Activated T-cell treated with anti-CD3 and anti-CD28 coated beads, Interleukin-2, amount 50 U/mL, for 4 hours (primary cell): ENCODE data around the gene NCAN. TPM values are rescaled to one million over a fixed set of nuclear protein-coding genes. Genes with fewer than 3 reads are reported as not detected.

ENCODE experiments used
- ATAC-seq, 2 donors: fragments of 200-7000 bp; cut with Tn5 transposase; one replicate each; pipeline ENCODE4 v1.10.0; 2021
- DNase-seq: peaks from one replicate; pipeline ENCODE4 v3.0.0-alpha.2; 2020
- H3K27me3 Mint-ChIP-seq: one replicate; pipeline ENCODE4 v1.8.0; 2021; ENCODE audit warnings: low read depth, mixed read lengths
- H3K36me3 Mint-ChIP-seq: one replicate; pipeline ENCODE4 v1.8.0; 2022; ENCODE audit warnings: mixed read lengths; ENCODE audit not compliant: insufficient read depth
- H3K4me1 Mint-ChIP-seq: one replicate; pipeline ENCODE4 v1.8.0; 2021; ENCODE audit warnings: low read depth, mixed read lengths
- H3K4me3 Mint-ChIP-seq: one replicate; pipeline ENCODE4 v1.8.0; 2021; ENCODE audit warnings: mild to moderate bottlenecking, moderate library complexity, mixed read lengths
- H3K9me3 Mint-ChIP-seq: one replicate; pipeline ENCODE4 v1.8.0; 2021; ENCODE audit warnings: mixed read lengths
- total RNA-seq, 3 donors: library from RNA; stranded (reverse); gene quantifications; one replicate each; pipeline ENCODE4 v1.2.1, GENCODE V29; 2021

NCAN gene
- total RNA-seq, 3 donors from 2014 or later, result 0.05 to 0.08 TPM; not detected in 1

DNA sequence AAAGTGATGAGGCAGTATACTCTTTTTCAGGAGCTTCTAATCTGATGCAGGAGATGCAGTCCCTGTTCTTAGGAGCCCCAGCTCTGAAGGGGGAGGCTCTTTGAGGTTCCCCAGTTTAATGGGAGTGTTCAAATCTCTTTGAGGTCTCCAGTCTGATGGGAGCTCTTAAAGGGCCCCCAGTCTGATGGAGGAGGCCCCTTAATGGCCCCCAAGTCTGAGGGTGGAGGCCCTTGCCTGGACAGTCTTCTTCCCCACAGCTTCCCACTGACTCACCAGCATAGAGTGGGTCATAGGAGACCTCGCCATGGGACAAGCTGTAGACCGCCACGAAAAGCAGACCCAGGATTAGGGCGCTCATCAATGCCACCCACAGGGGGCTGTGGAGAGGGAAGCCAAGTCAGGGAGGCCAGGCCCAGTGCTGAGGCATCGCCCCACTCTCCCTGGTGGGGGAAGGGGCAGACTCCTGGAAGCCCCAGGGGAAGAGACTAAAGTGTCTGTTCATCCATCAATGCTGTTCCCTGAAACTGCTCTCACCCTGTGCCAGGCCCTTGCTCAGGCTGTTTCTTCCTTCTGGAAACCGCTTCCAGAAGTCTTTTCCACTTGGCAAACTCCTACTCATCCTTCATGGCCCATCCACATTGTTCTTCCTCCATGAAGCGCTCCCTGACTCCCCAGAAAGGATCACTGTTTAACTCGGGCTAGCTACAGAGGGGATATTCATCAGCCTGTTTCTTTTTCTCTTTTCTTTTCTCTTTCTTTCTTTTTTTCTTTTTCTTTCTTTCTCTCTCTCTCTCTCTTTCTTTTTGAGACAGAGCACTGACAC is 59.2 kb downstream of the NCAN start:
- no peak for ATAC-seq
- Mint-ChIP-seq H3K4me1 (peaks cover 10% of the 10 kb centered on the region), H3K9me3 (no peaks in the 10 kb centered on the region), H3K4me3 (no peak overlapping the region), H3K36me3 (no peaks in the 10 kb centered on the region), H3K27me3 (peaks cover 14% of the 10 kb centered on the region)
- DNase-seq, result no peak

- DNase-seq, result no peak
- H3K36me3 Mint-ChIP-seq, result peaks cover 8% of the 10 kb centered on the region
- H3K27me3 Mint-ChIP-seq, result peaks cover 14% of the 10 kb centered on the region
These were observed 60.3 kb downstream of the NCAN start for GRCh38 chr19:19271828-19272599.

DNA sequence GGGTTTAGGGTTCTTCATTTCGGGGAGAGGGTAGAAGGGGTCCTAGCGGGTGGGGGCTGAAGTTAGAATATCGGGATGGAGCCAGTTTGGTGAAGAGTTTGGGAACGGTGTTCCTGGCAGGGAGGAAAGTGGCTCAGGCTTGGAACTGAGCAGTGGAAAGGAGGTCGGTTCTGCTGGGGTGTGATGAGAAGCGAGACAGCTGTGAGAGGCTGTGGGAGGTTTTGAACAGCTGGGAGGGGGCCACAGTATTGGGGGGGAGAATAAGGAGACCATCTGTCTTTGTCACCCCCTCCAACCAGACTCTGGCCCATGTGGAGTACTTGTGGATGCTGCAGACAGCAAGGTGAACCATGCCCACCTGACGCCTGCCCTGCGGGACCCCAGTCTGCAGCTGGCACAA is 62.4 kb downstream of the NCAN start:
- peaks cover 14% of the 10 kb centered on the region for H3K27me3 Mint-ChIP-seq
- H3K4me3 Mint-ChIP-seq, result no peak overlapping the region
- DNase-seq (no peak), ATAC-seq (no peak)
- peaks cover 16% of the 10 kb centered on the region for H3K36me3 Mint-ChIP-seq
- peaks cover 10% of the 10 kb centered on the region for H3K4me1 Mint-ChIP-seq
- H3K9me3 Mint-ChIP-seq, result no peaks in the 10 kb centered on the region

More at GRCh38 chr19:19271828-19272599, 60.3 kb downstream of the NCAN start:
- no peaks in the 10 kb centered on the region for H3K9me3 Mint-ChIP-seq
- no peak for ATAC-seq
- H3K4me1 Mint-ChIP-seq, result peaks cover 10% of the 10 kb centered on the region
- H3K4me3 Mint-ChIP-seq, result no peak overlapping the region

DNA sequence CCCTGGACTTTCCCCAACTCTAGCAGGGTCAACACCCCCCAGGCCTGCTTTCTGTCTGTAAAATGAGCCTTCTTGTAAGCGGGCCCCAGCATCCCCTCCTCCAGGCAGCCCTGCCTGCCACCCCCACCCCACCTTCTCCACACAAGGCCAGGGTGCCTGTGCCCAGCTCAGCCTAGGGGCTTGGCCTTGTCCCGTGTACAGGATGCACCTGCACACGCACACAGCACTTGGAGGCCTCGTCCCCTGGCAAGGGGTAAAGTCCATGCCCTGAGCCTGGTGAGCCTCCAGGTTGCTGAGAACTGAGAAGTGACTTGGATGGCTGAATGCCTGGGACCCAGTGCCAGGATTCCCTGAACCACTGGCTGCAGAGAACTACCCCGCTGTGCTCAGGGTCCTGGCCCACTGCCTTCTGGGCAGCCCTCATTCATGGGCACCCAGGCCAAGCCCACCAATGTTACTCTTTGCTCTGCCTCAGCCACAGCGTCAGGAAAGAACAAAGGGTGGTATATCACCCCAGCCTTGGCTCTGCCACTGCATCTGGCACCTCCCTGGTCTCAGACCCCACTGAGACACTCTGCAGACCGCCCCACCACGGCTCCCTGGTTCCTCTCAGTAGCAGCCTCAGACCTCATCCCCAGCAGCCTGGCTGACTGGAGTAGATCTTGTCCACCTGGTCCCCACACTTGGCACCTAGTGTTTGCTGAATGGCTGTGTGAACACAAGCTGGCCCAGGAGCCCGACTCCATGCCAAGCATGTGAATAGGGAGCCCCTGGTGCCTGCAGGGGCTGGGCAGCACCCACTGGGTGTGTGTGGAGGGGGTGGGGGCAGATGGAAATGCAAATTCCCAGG is 63.2 kb downstream of the NCAN start:
- no peak for DNase-seq
- H3K9me3 Mint-ChIP-seq, result no peaks in the 10 kb centered on the region
- H3K4me3 Mint-ChIP-seq, result no peak overlapping the region
- H3K27me3 Mint-ChIP-seq, result peaks cover 14% of the 10 kb centered on the region
- peaks cover 19% of the 10 kb centered on the region for H3K36me3 Mint-ChIP-seq
- ATAC-seq, result no peak
- peaks cover 10% of the 10 kb centered on the region for H3K4me1 Mint-ChIP-seq

DNA sequence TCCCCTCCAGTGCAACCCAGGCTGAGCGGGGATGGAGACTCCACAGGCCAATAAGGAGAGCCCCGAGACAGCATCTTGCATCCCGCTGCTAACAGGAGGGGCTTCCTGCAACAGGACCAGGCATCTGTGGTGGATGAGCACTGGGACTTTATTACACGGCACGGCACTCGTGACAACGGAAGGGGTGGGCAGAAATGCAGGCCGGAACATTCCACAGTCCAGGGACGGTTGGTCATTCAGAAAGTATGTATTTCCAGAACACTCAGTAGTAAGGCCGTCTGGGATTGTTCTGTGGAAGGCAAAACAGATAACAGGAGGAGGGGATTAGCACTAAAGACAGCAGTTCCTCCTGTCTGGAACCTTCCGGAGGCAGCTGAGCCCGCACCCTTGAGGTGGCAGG is 64.6 kb downstream of the NCAN start:
- Mint-ChIP-seq H3K4me1 (peaks cover 10% of the 10 kb centered on the region), H3K36me3 (peaks cover 24% of the 10 kb centered on the region), H3K27me3 (peaks cover 14% of the 10 kb centered on the region), H3K4me3 (no peak overlapping the region), H3K9me3 (no peaks in the 10 kb centered on the region)
- no peak for DNase-seq
- ATAC-seq, result no peak

DNA sequence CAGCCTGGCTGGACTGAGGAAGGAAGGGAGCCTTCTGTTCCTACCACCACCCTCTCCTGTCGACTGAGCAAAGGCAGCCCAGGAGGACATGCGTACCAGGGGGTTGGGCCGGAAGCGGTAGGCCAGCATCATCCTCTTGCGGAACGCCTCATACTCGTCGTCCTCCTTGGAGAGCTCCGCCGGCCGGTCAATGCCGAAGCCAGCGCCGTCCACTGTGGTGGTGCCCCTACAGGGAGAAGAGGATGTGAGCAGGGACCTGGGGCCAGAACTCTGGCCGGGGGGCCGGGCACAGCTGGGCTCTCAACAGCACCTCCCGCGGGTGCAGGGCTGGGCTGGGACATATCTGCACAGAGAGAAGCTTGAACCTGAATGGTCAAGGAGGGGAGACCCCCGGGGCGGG is 65.1 kb downstream of the NCAN start:
- H3K36me3 Mint-ChIP-seq, result peaks cover 28% of the 10 kb centered on the region
- H3K4me1 Mint-ChIP-seq, result peaks cover 10% of the 10 kb centered on the region
- no peak overlapping the region for H3K4me3 Mint-ChIP-seq
- no peak for ATAC-seq
- peaks cover 14% of the 10 kb centered on the region for H3K27me3 Mint-ChIP-seq
- no peaks in the 10 kb centered on the region for H3K9me3 Mint-ChIP-seq
- DNase-seq, result no peak

GRCh38 chr19:19278315-19278714 is 66.6 kb downstream of the NCAN start:
- Mint-ChIP-seq H3K9me3 (no peaks in the 10 kb centered on the region), H3K4me3 (no peak overlapping the region), H3K36me3 (peaks cover 30% of the 10 kb centered on the region), H3K27me3 (peaks cover 12% of the 10 kb centered on the region), H3K4me1 (peaks cover 8% of the 10 kb centered on the region)
- no peak for DNase-seq
- ATAC-seq, result no peak

DNA sequence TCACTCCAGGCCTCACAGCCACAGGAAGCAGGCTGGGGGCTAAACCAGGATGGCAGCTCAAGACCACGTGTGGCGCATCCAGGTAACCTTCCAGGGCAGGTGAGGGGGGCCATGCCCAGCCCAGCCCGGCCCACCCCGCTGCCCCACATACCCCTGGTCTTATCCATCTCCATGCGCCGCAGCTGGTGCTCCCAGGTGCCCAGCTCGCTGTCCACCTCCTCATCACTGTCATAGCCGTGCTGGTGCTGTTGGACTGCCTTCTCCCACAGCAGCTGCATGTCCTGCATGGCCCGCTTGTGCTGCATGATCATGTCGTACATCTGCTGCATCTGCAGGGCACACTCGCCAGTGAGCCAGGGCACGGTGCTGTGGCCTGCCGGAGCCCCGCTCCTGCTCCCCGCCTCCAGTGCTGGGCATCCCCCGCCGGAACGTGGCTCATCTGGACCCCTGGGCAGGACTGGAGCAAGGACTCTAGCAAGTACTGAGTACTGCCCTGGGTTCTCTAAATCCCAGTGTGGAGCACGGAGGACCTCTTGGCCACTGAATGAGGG is 67.4 kb downstream of the NCAN start:
- peaks cover 4% of the 10 kb centered on the region for H3K27me3 Mint-ChIP-seq
- ATAC-seq, result no peak

GRCh38 chr19:19279853-19280252 is 68.1 kb downstream of the NCAN start:
- Mint-ChIP-seq H3K4me3 (no peak overlapping the region), H3K27me3 (no peaks in the 10 kb centered on the region), H3K4me1 (no peaks in the 10 kb centered on the region), H3K36me3 (peaks cover 39% of the 10 kb centered on the region), H3K9me3 (no peaks in the 10 kb centered on the region)
- ATAC-seq (no peak), DNase-seq (no peak)

More for the DNA sequence above, 67.4 kb downstream of the NCAN start:
- H3K4me1 Mint-ChIP-seq, result no peaks in the 10 kb centered on the region
- peaks cover 34% of the 10 kb centered on the region for H3K36me3 Mint-ChIP-seq
- DNase-seq, result no peak
- H3K9me3 Mint-ChIP-seq, result no peaks in the 10 kb centered on the region
- no peak overlapping the region for H3K4me3 Mint-ChIP-seq

DNA sequence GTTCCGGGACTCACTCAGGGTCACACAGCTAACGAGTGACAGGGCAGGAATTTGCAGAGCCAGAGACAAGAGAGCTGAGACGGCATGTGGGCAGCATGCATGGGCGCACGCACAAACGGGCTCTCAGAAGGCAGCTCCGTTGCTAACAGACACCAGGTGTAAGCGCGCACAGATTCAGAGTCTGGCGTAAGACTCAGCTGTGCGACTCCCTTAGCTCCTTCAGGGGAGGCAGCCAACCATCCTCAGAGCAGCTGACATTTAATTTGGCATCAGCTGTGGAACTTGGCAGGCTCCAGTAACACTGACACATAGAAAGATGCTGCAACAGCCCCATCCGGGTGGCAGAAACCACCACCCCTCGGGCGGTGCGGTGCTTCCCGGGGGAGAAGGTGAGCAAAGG is 68.8 kb downstream of the NCAN start:
- Mint-ChIP-seq H3K4me3 (no peak overlapping the region), H3K27me3 (no peaks in the 10 kb centered on the region), H3K9me3 (no peaks in the 10 kb centered on the region), H3K36me3 (peaks cover 39% of the 10 kb centered on the region), H3K4me1 (no peaks in the 10 kb centered on the region)
- no peak for DNase-seq
- ATAC-seq, result no peak

DNA sequence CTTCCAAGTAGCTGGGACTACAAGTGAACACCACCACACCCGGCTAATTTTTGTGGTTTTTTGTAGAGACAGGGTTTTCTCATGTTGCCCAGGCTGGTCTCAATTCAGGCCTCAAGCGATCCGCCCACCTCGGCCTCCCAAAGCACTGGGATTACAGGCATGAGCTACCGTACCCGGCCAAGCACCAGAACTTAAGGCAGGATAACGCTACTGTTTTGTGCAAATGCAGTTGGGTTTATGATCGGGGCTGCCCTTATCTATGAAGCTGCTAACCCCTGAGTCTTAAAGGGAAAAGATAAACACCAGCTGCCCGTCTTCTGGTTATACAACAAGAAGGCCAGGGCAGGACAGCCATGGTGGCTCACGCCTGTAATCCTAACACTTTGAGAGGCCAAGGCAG is 73.9 kb downstream of the NCAN start:
- no peak for DNase-seq
- Mint-ChIP-seq H3K27me3 (no peaks in the 10 kb centered on the region), H3K4me1 (no peaks in the 10 kb centered on the region), H3K36me3 (peaks cover 30% of the 10 kb centered on the region), H3K4me3 (no peak overlapping the region), H3K9me3 (no peaks in the 10 kb centered on the region)
- ATAC-seq, result no peak

- H3K9me3 Mint-ChIP-seq, result no peaks in the 10 kb centered on the region
- H3K27me3 Mint-ChIP-seq, result no peaks in the 10 kb centered on the region
- peaks cover 38% of the 10 kb centered on the region for H3K36me3 Mint-ChIP-seq
- no peaks in the 10 kb centered on the region for H3K4me1 Mint-ChIP-seq
- H3K4me3 Mint-ChIP-seq, result no peak overlapping the region
- DNase-seq (no peak), ATAC-seq (no peak)
These were observed 80.8 kb downstream of the NCAN start for GRCh38 chr19:19292607-19293006.

- peaks cover 37% of the 10 kb centered on the region for H3K36me3 Mint-ChIP-seq
- no peaks in the 10 kb centered on the region for H3K4me1 Mint-ChIP-seq
- ATAC-seq, result no peak
- H3K4me3 Mint-ChIP-seq, result no peak overlapping the region
- no peaks in the 10 kb centered on the region for H3K9me3 Mint-ChIP-seq
- no peak for DNase-seq
- H3K27me3 Mint-ChIP-seq, result no peaks in the 10 kb centered on the region
These were observed 83.2 kb downstream of the NCAN start for GRCh38 chr19:19294914-19295313.
